Measurements from ENCODE around the gene GRIN1.

The GRIN1 gene

DNA sequence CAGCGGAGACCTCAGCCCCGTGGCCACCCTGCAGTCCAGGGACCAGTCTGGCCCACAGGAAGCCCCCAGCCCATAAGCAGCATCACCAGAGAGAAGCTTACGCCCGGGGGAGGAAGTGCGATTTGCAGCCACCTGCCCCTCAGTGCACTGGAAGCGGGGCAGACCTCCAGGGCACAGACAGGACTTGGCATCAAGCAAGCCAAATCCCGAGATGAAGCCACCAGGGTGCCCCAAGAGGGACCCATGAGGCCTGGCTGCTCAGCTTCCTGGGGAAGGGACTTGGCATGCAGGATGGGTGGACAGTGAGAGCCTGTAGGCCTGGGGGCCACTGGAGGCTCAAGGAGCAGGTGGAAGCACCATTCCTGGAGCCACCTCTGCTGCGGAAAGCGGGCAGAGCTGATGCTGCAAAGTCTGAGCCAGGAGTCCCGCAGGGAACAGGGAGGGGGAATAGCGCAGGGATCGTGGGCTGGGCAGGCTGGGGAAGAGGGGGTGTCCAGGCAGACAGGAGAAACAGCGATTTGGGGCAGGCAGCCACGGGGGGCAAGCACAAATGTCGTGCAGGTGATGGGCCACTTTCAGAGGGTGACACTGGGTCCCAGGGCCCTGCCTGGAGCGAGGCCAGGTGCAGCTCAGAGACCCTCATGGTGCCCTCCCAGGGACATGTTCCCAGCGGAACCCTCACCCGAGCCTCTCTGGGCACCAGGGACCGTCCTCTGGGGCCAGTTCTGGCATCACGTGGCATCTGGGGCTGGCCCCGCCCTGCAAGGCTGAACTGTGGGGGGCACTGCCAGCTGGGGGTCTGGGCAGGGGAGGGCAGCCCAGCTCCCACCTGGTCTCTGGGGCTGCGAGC is 27.7 kb downstream of the GRIN1 start:
- no peaks in the 10 kb centered on the region for H4K20me1 ChIP-seq (ENCODE audit: low read depth, low read length)
- H3K9me2 ChIP-seq (replicated peaks; ENCODE audit: insufficient read depth, low read length): no peaks in the 10 kb centered on the region
- no peak overlapping the region for H3K9ac ChIP-seq (ENCODE audit: low read length)
- no peak overlapping the region for H3K4me2 ChIP-seq (ENCODE audit: low read depth, low read length, poor library complexity, severe bottlenecking)
- H3K4me3 ChIP-seq (ENCODE audit: insufficient read depth, low read length, poor library complexity, severe bottlenecking): no peak overlapping the region
- no peak overlapping the region for H3K27ac ChIP-seq (ENCODE audit: low read depth, low read length)
- no peaks in the 10 kb centered on the region for H3K36me3 ChIP-seq (ENCODE audit: low read length)
- H3F3A ChIP-seq (ENCODE audit: insufficient read depth): no peaks in the 10 kb centered on the region
- TF ChIP-seq, protein P1, sequence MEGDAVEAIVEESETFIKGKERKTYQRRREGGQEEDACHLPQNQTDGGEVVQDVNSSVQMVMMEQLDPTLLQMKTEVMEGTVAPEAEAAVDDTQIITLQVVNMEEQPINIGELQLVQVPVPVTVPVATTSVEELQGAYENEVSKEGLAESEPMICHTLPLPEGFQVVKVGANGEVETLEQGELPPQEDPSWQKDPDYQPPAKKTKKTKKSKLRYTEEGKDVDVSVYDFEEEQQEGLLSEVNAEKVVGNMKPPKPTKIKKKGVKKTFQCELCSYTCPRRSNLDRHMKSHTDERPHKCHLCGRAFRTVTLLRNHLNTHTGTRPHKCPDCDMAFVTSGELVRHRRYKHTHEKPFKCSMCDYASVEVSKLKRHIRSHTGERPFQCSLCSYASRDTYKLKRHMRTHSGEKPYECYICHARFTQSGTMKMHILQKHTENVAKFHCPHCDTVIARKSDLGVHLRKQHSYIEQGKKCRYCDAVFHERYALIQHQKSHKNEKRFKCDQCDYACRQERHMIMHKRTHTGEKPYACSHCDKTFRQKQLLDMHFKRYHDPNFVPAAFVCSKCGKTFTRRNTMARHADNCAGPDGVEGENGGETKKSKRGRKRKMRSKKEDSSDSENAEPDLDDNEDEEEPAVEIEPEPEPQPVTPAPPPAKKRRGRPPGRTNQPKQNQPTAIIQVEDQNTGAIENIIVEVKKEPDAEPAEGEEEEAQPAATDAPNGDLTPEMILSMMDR (IDR thresholded peaks at IDR 0.05; ENCODE audit: insufficient read depth, low read length, poor library complexity, severe bottlenecking): no peak
- no peak for TF ChIP-seq EZH2phosphoT487 (conservative IDR thresholded peaks at IDR 0.05; ENCODE audit: low read length)
- no peaks in the 10 kb centered on the region for H3K27me3 ChIP-seq (ENCODE audit: low read length)
- H2AFZ ChIP-seq (ENCODE audit: low read depth, low read length, severe bottlenecking): no peak overlapping the region
- no peaks in the 10 kb centered on the region for H3K79me2 ChIP-seq (ENCODE audit: insufficient read depth, low read length)
- no peaks in the 10 kb centered on the region for H3K9me3 ChIP-seq (ENCODE audit: insufficient read depth, low read length)

DNA sequence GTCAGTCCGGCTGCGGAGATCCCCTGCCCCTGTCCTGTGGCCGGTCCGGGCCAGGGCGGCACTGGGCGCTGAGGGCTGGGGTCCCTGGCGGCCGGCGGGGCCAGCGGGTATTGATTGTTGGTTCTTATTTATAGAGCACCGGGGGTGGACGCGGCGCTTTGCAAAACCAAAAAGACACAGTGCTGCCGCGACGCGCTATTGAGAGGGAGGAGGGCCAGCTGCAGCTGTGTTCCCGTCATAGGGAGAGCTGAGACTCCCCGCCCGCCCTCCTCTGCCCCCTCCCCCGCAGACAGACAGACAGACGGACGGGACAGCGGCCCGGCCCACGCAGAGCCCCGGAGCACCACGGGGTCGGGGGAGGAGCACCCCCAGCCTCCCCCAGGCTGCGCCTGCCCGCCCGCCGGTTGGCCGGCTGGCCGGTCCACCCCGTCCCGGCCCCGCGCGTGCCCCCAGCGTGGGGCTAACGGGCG is 28.4 kb downstream of the GRIN1 start:
- Histone ChIP-seq H2AFZ (ENCODE audit: low read depth, low read length, severe bottlenecking) (no peak overlapping the region), H3K4me3 (ENCODE audit: insufficient read depth, low read length, poor library complexity, severe bottlenecking) (no peak overlapping the region), H3K9me3 (ENCODE audit: insufficient read depth, low read length) (no peaks in the 10 kb centered on the region), H4K20me1 (ENCODE audit: low read depth, low read length) (no peaks in the 10 kb centered on the region), H3K9me2 (replicated peaks; ENCODE audit: insufficient read depth, low read length) (no peaks in the 10 kb centered on the region), H3K9ac (ENCODE audit: low read length) (no peak overlapping the region), H3K4me2 (ENCODE audit: low read depth, low read length, poor library complexity, severe bottlenecking) (no peak overlapping the region), H3K79me2 (ENCODE audit: insufficient read depth, low read length) (no peaks in the 10 kb centered on the region), H3K36me3 (ENCODE audit: low read length) (no peaks in the 10 kb centered on the region), H3F3A (ENCODE audit: insufficient read depth) (no peaks in the 10 kb centered on the region), H3K27ac (ENCODE audit: low read depth, low read length) (no peak overlapping the region), H3K27me3 (ENCODE audit: low read length) (no peaks in the 10 kb centered on the region)
- TF ChIP-seq EZH2phosphoT487 (conservative IDR thresholded peaks at IDR 0.05; ENCODE audit: low read length): no peak
- TF ChIP-seq, protein P1 (IDR thresholded peaks at IDR 0.05; ENCODE audit: insufficient read depth, low read length, poor library complexity, severe bottlenecking): no peak

DNA sequence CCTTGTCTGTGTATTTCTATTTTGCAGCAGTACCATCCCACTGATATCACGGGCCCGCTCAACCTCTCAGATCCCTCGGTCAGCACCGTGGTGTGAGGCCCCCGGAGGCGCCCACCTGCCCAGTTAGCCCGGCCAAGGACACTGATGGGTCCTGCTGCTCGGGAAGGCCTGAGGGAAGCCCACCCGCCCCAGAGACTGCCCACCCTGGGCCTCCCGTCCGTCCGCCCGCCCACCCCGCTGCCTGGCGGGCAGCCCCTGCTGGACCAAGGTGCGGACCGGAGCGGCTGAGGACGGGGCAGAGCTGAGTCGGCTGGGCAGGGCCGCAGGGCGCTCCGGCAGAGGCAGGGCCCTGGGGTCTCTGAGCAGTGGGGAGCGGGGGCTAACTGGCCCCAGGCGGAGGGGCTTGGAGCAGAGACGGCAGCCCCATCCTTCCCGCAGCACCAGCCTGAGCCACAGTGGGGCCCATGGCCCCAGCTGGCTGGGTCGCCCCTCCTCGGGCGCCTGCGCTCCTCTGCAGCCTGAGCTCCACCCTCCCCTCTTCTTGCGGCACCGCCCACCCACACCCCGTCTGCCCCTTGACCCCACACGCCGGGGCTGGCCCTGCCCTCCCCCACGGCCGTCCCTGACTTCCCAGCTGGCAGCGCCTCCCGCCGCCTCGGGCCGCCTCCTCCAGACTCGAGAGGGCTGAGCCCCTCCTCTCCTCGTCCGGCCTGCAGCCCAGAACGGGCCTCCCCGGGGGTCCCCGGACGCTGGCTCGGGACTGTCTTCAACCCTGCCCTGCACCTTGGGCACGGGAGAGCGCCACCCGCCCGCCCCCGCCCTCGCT is 29.0 kb downstream of the GRIN1 start:
- H2AFZ ChIP-seq (ENCODE audit: low read depth, low read length, severe bottlenecking): no peak overlapping the region
- H3K4me3 ChIP-seq (ENCODE audit: insufficient read depth, low read length, poor library complexity, severe bottlenecking): no peak overlapping the region
- H3F3A ChIP-seq (ENCODE audit: insufficient read depth): no peaks in the 10 kb centered on the region
- no peaks in the 10 kb centered on the region for H3K27me3 ChIP-seq (ENCODE audit: low read length)
- no peaks in the 10 kb centered on the region for H3K9me2 ChIP-seq (replicated peaks; ENCODE audit: insufficient read depth, low read length)
- H4K20me1 ChIP-seq (ENCODE audit: low read depth, low read length): no peaks in the 10 kb centered on the region
- H3K79me2 ChIP-seq (ENCODE audit: insufficient read depth, low read length): no peaks in the 10 kb centered on the region
- peak overlapping the region; percentile 56 for H3K4me2 ChIP-seq (ENCODE audit: low read depth, low read length, poor library complexity, severe bottlenecking)
- no peaks in the 10 kb centered on the region for H3K9me3 ChIP-seq (ENCODE audit: insufficient read depth, low read length)
- no peak overlapping the region for H3K27ac ChIP-seq (ENCODE audit: low read depth, low read length)
- no peak overlapping the region for H3K9ac ChIP-seq (ENCODE audit: low read length)
- H3K36me3 ChIP-seq (ENCODE audit: low read length): no peaks in the 10 kb centered on the region
- no peak for TF ChIP-seq EZH2phosphoT487 (conservative IDR thresholded peaks at IDR 0.05; ENCODE audit: low read length)
- TF ChIP-seq, protein P1 (IDR thresholded peaks at IDR 0.05; ENCODE audit: insufficient read depth, low read length, poor library complexity, severe bottlenecking): no peak

Measured in SU-DHL-6 (cell line).